Brain microvascular endothelial cell (primary cell): ENCODE data around the gene ARL11.
"Not testable (repeated sequence)": the region's sequence is repeated elsewhere in the genome, so short reads cannot be mapped to it uniquely, and the experiment has no call there.

Experiments used
- DNase-seq: peaks from one replicate; pipeline ENCODE4 v3.0.0-alpha.2; 2020
- H3K27ac ChIP-seq: fragments of 250-450 bp; sonication (Bioruptor Pico); 2 replicates; pipeline ENCODE4 v1.5.1; 2020; ENCODE audit warnings: mild to moderate bottlenecking, moderate library complexity
- H3K27me3 ChIP-seq: fragments of 250-450 bp; sonication (Bioruptor Pico); replicated peaks from 2 replicates; pipeline ENCODE4 v1.5.1; 2020; ENCODE audit warnings: mild to moderate bottlenecking
- H3K36me3 ChIP-seq: fragments of 250-450 bp; sonication (Bioruptor Pico); replicated peaks from 2 replicates; pipeline ENCODE4 v1.5.1; 2020; ENCODE audit warnings: mild to moderate bottlenecking
- H3K4me3 ChIP-seq: 2 replicates; pipeline ENCODE4 v1.5.1; 2011; ENCODE audit warnings: low read depth, mild to moderate bottlenecking, control low read depth, low read length, moderate library complexity
- in situ Hi-C: cut with HindIII; loops from 2 replicates; pipeline ENCODE4 v1.10.0; 2017; ENCODE audit warnings: low sequenced_read_pairs, low pct_ligation_motif_present
- TF ChIP-seq, protein P1 (sequence below): IDR thresholded peaks from 2 replicates; pipeline ENCODE4 v1.5.1; 2011; ENCODE audit warnings: low read depth, mild to moderate bottlenecking, moderate library complexity, low read length, control low read depth, inconsistent platforms; ENCODE audit errors: missing control alignments

The ARL11 gene

GRCh38 chr13:49602005-49602404 lies 26.3 kb upstream of the ARL11 start:
- H3K4me3 ChIP-seq, result no peak overlapping the region
- no peaks in the 10 kb centered on the region for H3K27me3 ChIP-seq
- in situ Hi-C loops, result no loop called here
- DNase-seq, result no peak
- no peak overlapping the region for H3K27ac ChIP-seq
- no peaks in the 10 kb centered on the region for H3K36me3 ChIP-seq
- TF ChIP-seq, protein P1, sequence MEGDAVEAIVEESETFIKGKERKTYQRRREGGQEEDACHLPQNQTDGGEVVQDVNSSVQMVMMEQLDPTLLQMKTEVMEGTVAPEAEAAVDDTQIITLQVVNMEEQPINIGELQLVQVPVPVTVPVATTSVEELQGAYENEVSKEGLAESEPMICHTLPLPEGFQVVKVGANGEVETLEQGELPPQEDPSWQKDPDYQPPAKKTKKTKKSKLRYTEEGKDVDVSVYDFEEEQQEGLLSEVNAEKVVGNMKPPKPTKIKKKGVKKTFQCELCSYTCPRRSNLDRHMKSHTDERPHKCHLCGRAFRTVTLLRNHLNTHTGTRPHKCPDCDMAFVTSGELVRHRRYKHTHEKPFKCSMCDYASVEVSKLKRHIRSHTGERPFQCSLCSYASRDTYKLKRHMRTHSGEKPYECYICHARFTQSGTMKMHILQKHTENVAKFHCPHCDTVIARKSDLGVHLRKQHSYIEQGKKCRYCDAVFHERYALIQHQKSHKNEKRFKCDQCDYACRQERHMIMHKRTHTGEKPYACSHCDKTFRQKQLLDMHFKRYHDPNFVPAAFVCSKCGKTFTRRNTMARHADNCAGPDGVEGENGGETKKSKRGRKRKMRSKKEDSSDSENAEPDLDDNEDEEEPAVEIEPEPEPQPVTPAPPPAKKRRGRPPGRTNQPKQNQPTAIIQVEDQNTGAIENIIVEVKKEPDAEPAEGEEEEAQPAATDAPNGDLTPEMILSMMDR, result no peak

GRCh38 chr13:49602615-49603014 lies 25.7 kb upstream of the ARL11 start:
- DNase-seq, H3K27ac ChIP-seq, H3K36me3 ChIP-seq, H3K4me3 ChIP-seq, H3K27me3 ChIP-seq, in situ Hi-C loops: not testable (repeated sequence)

DNA sequence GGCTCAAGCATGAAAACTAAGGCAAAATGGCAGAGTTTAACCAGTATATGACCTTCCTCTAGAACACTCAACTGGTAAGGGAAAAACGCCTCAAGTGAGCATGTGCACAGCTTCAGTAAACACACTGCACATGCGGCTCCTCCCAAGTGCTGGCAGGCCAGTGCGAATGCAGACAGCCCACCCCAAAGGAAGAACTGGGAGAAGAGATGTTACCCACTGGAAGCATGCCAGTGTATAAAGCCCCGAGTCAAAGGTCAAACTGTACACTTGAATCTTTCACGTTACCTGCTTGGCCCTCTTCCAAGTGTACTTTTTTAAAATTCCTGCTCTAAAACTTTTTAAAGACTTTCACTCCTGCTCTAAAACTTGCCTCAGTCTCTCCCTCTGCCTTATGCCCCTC lies 23.7 kb upstream of the ARL11 start:
- H3K27me3 ChIP-seq, result no peaks in the 10 kb centered on the region
- no peak overlapping the region for H3K27ac ChIP-seq
- no peak for DNase-seq
- H3K4me3 ChIP-seq, result no peak overlapping the region
- no peaks in the 10 kb centered on the region for H3K36me3 ChIP-seq
- TF ChIP-seq, protein P1, result no peak
- in situ Hi-C loops, result no loop called here

DNA sequence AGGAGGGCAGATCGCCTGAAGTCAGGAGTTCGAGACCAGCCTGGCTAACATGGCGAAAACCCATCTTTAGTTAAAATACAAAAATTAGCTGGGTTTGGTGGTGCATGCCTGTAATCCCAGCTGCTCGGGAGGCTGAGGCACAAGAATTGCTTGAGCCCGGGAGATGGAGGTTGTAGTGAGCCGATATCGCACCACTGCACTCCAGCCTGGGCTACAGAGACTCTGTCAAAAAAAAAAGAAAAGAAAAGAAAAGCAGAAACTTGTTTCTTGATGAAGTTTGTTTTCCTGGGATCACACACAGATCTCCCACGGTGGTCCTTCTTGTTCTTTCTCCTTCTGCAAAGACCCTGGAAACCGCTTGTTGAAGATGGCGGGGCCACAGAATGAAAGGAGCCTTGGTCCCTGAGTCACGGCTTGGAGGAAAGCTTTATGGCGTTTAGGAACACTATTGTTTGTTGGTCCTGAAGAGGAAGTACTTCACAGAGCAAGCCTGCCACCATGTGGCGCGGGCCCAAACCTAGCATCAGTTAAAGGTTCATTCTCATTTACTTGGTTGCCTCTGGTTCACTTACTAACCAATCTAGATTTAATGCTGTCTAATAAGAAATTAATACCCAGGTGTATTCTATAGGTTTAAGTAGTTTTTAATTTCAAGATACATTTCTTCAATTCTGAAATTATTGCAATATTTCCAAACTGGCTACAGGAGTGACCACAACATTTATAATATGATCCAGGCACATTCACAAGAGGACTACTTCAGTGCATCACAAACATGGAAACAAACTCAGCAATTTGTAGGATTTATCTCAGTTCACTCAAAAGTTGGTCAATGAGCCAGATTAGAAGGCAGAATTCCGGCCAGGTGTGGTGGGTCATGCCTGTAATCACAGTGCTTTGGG lies 21.3 kb upstream of the ARL11 start:
- Histone ChIP-seq H3K27ac (no peak overlapping the region), H3K36me3 (no peaks in the 10 kb centered on the region), H3K27me3 (no peaks in the 10 kb centered on the region), H3K4me3 (peak overlapping the region; percentile 39)
- DNase-seq, result peak; percentile 88
- in situ Hi-C loops, result no loop called here
- TF ChIP-seq, protein P1, result peak; percentile 86

- no peak overlapping the region for H3K27ac ChIP-seq
- TF ChIP-seq, protein P1, result no peak
- H3K4me3 ChIP-seq, result no peak overlapping the region
- H3K36me3 ChIP-seq, result no peaks in the 10 kb centered on the region
- no peaks in the 10 kb centered on the region for H3K27me3 ChIP-seq
- DNase-seq, result no peak
- in situ Hi-C loops, result no loop called here
These were observed 20.5 kb upstream of the ARL11 start for GRCh38 chr13:49607761-49608160.

DNA sequence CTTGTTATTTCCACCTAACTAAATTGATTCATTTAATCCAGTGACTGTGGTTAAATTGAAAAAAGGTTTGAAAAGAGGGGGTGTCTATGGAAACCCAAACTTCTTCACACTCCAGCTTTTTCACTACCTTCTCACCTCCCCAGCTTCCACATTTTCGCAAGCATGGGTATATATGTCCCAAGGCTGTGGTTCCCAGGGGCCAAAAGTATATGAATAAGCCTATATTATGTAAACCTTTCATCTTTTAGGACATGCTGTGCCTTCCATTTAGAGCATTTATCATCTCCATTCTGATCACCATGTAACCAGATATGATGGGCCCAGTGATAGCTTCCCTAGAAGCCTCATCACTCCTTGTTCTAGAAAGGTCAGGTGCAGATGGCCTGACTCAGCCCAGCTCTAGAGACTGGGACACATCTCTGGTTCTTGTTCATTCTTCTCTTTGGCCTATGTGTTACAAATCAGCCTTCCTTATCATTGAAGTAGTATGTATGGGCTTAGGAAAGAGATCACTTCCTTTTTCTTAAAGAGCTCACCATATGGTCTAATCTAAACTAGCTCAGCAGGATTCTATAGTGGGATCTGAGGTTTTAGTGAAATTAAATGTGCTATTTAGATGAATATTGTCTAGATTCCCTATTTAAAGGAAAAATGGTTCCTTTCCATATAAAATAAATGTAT lies 19.5 kb upstream of the ARL11 start:
- in situ Hi-C loops, result no loop called here
- DNase-seq, result no peak
- H3K36me3 ChIP-seq, result no peaks in the 10 kb centered on the region

More for the DNA sequence above, 19.5 kb upstream of the ARL11 start:
- Histone ChIP-seq H3K27me3 (no peaks in the 10 kb centered on the region), H3K27ac (no peak overlapping the region), H3K4me3 (no peak overlapping the region)
- TF ChIP-seq, protein P1, result no peak
